NB4 (cell line): Measurements from ENCODE around the gene ITPR3.

Experiments
- DNase-seq: peaks from one replicate; pipeline ENCODE4 v3.0.0; 2010; ENCODE audit warnings: low read depth
- H3K4me3 ChIP-seq: one replicate; pipeline ENCODE4 v1.5.1; 2011; ENCODE audit warnings: mild to moderate bottlenecking, low read depth, low read length, moderate library complexity
- CTCF ChIP-seq: IDR thresholded peaks from one replicate; pipeline ENCODE4 v1.5.1; 2012; ENCODE audit warnings: low read depth, low read length
- MAX ChIP-seq: IDR thresholded peaks from 2 replicates; pipeline ENCODE4 v1.6.1; 2011; ENCODE audit warnings: low read depth, low read length
- MYC ChIP-seq: IDR thresholded peaks from 2 replicates; pipeline ENCODE4 v1.6.1; 2011; ENCODE audit warnings: low read depth, low read length
- POLR2A ChIP-seq: IDR thresholded peaks from 2 replicates; pipeline ENCODE4 v1.6.1; 2011; ENCODE audit warnings: mild to moderate bottlenecking; ENCODE audit not compliant: insufficient read length; ENCODE audit errors: extremely low read depth

Gene ITPR3

GRCh38 chr6:33711140-33712129 lies 90.3 kb downstream of the ITPR3 start, which contains the start of gene UQCC2:
Gene UQCC2, minus strand, starts transcription at chr6:33711700. Its CDS starts 14 bp downstream, at chr6:33711686.
- TF ChIP-seq POLR2A (peak; percentile 95), MAX (peak; percentile 73), CTCF (peak; percentile 52), MYC (peak; percentile 91)
- peak within 1 kb of the TSS; percentile 78 for H3K4me3 ChIP-seq
- DNase-seq: peak; percentile 98

GRCh38 chr6:33712914-33713313 lies 91.8 kb downstream of the ITPR3 start:
- TF ChIP-seq CTCF: no peak
- no peak for TF ChIP-seq MAX
- no peak for TF ChIP-seq MYC
- no peak for TF ChIP-seq POLR2A
- H3K4me3 ChIP-seq: no peak overlapping the region
- no peak for DNase-seq

- no peak for DNase-seq
- no peak overlapping the region for H3K4me3 ChIP-seq
- no peak for TF ChIP-seq MAX
- TF ChIP-seq CTCF: no peak
- TF ChIP-seq POLR2A: no peak
- no peak for TF ChIP-seq MYC
Observed at GRCh38 chr6:33713786-33714185, 92.7 kb downstream of the ITPR3 start.

GRCh38 chr6:33714385-33715040 lies 93.4 kb downstream of the ITPR3 start:
- no peak overlapping the region for H3K4me3 ChIP-seq
- no peak for DNase-seq
- no peak for TF ChIP-seq MAX
- no peak for TF ChIP-seq CTCF
- TF ChIP-seq POLR2A: no peak
- no peak for TF ChIP-seq MYC

- TF ChIP-seq MAX: no peak
- TF ChIP-seq POLR2A: no peak
- TF ChIP-seq CTCF: no peak
- H3K4me3 ChIP-seq: no peak overlapping the region
- no peak for DNase-seq
Observed at GRCh38 chr6:33716379-33716778, 95.3 kb downstream of the ITPR3 start.
